GM21576 (cell line): Measurements from ENCODE around the gene EFCAB7.
"Not testable (repeated sequence)": the region's sequence is repeated elsewhere in the genome, so short reads cannot be mapped to it uniquely, and the experiment has no call there.

Experiments
- ATAC-seq: cut with Tn5 transposase; IDR thresholded peaks from one replicate; pipeline ENCODE4 v1.9.1; 2021; ENCODE audit warnings: mild to moderate bottlenecking, moderate library complexity; ENCODE audit not compliant: unreplicated experiment

Gene EFCAB7

DNA sequence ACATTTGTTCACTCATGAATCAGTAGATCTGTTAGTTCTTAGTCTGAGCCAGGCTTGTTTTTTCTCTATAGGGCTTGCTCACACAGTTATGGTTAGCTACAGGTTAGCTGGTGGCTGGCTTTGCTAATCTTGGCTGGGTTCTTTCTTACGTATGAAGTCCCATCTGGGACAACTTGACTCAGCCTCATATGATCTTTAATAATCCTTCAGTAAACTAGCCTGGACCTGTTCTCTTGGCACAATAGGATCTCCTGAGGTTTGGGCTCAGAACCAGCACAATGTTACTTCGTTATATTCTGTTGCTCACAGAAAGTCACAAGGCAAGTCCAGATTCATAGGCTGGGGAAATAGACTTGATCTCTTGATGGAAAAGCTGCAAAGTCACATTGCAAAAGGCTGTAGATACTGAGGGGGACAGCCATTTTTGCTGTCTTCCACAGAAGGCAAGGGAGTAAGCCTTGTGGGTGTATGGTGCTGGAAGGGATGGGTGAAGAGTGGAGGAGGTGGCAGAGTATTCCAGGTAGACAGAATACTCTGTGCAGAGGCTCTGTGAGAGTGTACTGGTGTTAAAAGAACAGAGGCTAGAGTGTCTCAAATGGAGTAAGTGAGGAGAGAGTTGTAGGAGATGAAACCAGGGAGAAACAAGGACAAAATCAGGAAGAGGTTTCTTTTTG lies 24.4 kb downstream of the EFCAB7 start:
- no peak for ATAC-seq

DNA sequence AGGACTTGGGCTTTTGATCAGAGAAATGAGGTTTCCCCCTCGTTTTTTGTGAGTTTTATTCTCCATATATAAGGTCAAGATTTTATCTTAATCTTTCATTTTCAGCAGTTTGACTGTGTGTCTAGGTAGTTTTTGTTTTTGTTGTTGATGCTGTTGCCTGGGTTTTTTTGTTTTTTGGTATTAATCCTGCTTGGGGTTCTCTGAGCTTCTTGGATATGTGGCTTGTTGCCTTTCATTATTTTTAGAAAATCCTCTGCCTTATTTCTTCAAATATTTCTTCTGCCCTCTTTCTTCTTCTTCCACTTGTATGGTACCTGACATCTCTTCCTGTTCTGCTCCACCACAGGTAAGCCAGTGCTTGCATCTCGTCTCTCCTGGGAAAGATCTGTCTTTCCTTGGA lies 25.0 kb downstream of the EFCAB7 start:
- no peak for ATAC-seq

GRCh38 chr1:63548877-63549276 lies 25.6 kb downstream of the EFCAB7 start:
- no peak for ATAC-seq

DNA sequence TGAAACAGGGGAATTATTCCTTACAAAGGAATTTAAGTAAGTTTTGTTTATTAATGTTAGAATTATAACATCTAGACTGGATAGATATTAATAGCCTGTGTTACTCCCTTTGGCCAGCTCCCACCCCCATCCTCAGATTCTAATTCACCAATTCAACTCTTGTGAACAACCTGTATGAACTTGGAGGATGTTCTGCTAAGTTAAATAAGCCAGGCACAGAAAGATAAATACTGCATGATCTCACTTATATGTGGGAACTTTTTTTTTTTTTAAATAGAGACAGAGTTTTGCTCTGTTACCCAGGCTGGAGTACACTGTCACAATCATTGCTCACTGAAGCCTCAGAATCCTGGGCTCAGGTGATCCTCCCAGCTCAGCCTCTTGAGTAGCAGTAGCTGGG lies 32.2 kb downstream of the EFCAB7 start:
- ATAC-seq = no peak

DNA sequence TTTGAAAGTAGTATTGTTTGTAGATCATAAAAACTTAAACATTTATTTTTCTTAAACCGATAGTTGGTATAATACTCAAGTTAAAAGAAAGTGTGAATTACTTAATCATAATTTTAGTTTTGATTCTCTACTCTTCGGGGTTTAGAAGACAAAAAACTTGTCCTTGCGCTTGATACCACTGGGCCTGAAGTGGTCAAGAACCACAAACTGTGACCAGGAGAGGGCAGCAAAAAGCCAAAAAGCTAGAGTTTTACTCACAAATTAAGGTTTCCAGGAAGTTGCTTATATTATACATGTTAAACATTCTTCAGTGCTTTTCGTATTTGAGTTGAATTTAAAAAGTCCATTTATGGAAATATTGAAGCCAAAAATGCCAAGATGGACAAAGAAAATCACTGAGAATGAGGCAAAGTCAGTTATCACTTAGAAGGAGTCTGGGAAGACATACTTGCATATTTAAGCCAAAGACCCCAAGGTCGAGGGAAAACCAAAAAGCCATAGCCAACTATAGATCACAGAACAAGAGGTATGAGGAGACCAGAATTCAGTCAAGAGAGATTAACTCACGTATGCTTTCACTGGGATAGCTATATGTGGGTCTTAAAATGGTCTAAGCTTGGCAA lies 34.2 kb downstream of the EFCAB7 start:
- no peak for ATAC-seq

- no peak for ATAC-seq
These were observed 36.0 kb downstream of the EFCAB7 start for GRCh38 chr1:63559357-63559756.

DNA sequence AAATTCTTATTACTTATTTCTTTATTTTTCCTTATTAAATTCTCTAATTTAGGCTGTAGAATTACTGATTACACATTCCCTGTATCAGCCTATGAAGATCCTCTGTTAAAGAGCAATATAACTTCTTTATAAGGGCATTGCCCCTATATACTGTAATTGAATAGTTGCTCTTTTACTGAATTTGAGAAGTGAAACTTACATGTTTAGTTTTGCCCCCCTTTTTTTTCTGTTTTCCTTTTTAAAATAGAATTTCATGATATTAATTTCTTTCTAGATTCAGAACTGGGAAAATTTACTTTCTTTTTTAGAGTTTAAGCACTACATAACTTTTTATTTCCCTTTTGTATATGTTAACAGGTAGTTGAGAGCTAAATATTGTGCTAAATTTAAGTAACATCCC lies 40.4 kb downstream of the EFCAB7 start:
- ATAC-seq = no peak

DNA sequence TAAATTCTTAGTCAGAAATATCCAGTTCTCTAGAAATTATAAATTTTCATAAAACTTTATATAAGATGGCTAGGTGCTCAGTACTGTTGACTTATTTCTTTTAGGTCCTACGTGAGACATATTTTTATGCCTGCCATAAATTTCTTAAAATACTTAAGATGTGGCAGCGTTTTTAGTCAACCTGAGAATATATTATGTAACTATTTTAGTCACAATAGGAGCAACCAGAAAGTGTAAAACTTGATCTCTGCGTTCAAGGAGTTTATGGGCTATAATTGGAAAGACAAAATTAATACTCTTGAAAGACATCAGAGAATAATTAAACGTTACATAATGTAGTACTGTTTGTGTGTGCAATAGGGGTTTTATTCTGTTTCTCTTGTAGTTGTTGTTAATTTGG lies 45.7 kb downstream of the EFCAB7 start:
- ATAC-seq = no peak

DNA sequence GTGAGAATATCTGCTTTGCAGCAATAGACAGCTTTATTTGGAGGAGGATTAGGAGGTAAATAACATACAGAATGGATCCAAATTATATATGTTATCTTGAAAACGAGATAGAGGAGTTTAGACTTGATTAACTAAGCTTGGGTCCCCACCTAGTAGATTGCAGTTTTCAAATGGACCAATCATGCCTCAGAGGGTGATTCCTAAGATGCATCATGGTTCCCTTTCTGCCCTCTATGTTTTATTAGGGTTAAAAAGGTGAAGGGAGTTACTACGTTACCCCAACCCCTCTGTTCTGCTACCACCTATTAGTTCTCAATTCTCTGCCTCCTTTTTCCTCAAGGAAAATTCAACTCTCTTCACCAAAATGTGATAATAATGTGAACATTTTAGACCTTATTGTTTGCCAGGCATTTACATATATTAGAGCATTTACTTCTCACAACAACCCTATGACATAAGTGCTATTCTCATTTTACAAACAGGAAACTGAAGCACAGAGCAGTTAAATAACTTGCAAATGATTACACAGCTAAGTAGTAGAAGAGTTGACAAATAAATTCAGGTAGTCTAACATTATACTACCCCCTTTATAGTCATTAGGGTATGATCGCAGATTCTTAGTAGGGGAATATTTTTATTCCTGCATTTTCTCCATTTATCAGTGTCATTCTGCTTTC lies 46.5 kb downstream of the EFCAB7 start:
- no peak for ATAC-seq

DNA sequence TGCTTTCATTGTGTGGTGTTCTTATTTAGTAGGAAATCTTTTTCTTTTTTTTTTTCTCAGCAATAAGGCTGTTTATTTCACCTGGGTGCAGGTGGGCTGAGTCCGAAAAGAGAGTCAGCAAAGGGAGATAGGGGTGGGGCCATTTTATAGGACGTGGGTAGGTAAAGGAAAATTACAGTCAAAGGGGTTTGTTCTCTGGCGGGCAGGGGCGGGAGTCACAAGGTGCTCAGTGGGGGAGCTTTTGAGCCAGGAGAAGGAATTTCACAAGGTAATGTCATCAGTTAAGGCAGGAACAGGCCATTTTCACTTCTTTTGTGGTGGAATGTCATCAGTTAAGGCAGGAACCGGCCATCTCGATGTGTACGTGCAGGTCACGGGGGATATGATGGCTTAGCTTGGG lies 49.4 kb downstream of the EFCAB7 start:
- not testable (repeated sequence) for ATAC-seq

GRCh38 chr1:63574203-63574796 lies 51.0 kb downstream of the EFCAB7 start:
- not testable (repeated sequence) for ATAC-seq

DNA sequence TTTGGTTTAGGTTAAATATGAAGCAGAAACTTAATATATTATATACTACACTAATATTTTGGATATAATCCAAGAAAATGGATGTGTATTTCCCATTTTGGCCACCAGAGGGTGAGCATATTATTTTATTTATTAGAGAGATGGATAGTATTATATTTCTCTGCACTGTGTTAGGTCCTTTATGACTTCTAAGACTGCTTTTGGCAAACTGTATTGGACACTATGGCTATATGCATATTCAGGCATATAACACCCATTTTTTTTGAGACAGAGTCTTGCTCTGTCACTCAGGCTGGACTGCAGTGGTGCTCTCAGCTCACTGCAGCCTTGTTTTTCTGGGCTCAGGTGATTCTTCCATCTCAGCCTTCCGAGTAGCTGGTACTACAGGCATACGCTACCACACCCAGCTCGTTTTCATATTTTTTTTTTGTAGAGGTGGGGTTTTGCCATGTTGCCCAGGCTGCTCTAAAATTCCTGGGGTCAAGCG lies 52.1 kb downstream of the EFCAB7 start:
- no peak for ATAC-seq

GRCh38 chr1:63586326-63586725 lies 63.0 kb downstream of the EFCAB7 start:
- ATAC-seq = not testable (repeated sequence)

DNA sequence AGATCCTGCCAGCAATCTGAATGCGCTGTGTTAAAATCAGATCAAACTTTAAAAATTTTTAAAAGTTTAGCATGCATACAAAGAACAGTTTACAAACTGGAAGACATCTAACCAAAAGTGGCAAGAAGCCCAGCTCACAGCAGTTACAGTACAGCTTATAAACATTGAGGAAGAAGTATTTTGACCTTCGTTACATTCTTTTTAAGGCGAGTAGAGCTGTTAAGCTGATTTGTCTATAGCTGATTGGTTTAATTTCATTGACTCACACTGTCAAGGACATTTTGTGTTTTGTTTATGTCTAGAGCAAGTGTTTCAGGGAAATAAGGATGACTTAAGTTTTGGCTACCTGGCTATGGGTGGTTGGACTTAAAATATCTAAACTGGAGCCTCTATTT lies 66.8 kb downstream of the EFCAB7 start:
- ATAC-seq = no peak

- no peak for ATAC-seq
These were observed 69.4 kb downstream of the EFCAB7 start for GRCh38 chr1:63592536-63593302.

DNA sequence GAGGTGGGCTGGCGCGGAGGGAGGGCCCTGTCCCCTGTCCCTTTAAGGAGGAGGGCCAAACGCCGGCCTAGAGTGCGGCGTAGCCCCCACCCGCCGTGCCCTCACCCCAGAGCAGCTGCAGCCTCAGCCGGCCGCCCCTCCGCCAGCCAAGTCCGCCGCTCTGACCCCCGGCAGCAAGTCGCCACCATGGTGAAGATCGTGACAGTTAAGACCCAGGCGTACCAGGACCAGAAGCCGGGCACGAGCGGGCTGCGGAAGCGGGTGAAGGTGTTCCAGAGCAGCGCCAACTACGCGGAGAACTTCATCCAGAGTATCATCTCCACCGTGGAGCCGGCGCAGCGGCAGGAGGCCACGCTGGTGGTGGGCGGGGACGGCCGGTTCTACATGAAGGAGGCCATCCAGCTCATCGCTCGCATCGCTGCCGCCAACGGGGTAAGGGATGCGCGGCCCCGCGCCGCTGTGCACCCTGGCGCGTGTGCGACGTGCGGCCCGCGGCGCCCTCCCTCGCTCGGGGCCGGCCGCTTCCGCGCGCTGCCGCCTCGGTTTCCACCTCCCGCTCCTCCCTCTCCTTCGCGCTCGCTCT lies 70.1 kb downstream of the EFCAB7 start, which contains the start of gene PGM1:
PGM1 (plus strand) TSS at position 109 of the 583 bp plus-strand sequence; CDS start at position 187, 78 bp downstream.
- ATAC-seq = peak; percentile 68

DNA sequence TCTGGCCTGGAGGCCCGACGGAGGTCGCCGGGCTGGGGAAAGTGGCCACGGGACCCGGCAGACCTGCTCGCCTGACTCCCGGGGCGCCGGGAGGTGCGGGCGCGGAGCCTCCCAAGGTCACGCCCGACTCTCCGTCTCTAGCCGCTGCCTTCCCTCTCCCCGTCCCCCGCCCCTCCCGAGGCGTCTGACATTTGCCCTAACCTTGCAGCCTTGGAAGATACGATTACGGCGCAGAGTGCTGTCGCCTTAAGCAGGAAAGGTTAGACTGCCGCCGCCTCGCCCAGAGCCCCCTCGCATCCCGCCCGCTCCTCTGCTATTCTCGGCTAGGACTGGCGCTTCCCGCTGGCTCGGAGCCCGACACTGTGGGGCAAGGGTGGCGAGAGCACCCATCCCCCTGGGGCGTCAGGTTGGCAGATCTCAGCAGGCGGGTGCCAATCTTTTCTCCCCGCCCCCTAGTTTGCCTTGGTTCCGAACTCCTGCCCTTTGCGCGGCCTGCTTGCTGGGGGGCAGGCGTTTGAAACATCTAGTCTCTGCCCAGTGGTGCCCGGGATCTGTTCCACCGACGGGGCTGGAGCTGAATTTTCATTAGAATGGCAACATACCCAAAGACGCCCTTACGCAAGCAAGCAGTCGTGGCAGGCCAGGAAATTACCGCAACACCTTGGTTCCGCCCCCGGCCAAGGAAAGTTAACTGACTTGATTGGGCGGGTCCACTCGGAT lies 70.7 kb downstream of the EFCAB7 start:
- peak; percentile 42 for ATAC-seq

DNA sequence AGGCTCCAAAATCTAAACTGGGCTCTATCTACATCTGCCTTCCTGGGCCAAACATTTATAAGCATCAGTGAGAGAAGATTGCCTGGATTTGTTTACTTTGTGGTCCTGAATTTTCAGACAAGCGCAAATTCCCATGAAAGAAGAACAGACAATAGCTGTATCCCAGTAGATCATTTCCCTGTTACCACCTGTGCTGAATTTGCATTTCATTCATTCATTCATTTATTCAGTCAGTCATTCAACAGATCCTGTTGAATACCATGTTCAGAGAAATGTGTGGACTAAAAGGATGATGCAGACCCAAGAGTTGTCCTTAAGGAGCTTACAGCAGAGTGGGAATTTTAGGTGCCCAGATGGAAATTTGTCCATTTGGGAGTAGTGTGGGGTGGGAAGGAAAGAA lies 72.1 kb downstream of the EFCAB7 start:
- no peak for ATAC-seq

DNA sequence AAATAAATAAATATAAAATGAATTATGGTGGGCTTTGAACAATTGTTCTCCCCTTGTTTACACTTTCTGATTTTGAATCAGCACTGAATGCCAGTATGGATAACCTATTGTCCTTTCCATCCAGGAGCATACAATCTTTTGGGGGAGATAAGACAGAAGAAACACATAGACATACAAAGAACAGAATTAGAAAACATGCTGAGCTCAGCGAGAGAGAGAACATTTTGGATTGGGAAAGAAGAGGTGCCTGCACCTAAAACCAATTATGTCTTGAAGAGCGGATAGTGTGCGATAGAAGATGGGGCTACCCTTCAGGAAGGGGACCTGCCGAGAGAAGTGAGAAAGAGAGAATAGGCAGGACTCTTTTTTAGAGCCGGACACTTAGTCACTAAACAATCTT lies 76.5 kb downstream of the EFCAB7 start:
- no peak for ATAC-seq

- ATAC-seq = no peak
These were observed 76.9 kb downstream of the EFCAB7 start for GRCh38 chr1:63600248-63600647.
